NCI-H2196 (cell line): ENCODE data around the gene STK11IP.
"Not testable (repeated sequence)": the region's sequence is repeated elsewhere in the genome, so short reads cannot be mapped to it uniquely, and the experiment has no call there.

Experiments used
- DNase-seq: peaks from one replicate; lab custom pipeline; 2025; ENCODE audit not compliant: unreplicated experiment; lab: John Stamatoyannopoulos, UW

Gene STK11IP

DNA sequence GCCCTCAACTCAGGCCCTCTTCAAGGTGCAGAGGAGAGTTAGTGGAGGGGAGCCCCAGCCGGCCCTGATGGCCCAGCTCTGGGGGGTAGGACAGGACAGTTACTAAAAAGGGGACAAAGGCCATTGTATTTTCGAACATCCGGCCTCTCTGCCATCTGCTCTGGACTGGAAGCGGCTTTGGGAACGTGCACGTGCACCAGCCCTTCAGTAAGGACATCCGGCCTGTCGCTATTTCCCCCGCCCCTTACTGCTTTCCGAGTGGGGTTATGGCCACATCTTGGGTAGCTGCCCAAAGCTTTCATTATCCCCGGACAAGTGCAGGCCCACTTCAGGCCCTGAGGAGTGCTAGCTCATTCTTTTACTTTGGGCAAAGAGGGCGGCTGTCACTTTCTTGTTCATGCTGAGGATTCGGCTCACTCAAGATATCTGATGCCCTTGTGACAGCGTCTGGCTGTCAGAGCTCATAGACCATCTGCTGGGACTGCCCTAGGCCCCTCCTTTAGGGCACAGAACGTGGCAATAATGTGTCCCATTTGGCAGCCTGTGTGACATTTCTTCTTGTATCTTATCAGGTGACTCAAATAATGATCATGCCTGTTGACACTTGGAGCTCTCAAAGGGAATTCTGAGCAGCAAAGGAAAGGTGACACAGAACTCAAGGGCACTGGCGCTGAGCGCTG, 47.3 kb downstream of the STK11IP start:
- DNase-seq: no peak

DNA sequence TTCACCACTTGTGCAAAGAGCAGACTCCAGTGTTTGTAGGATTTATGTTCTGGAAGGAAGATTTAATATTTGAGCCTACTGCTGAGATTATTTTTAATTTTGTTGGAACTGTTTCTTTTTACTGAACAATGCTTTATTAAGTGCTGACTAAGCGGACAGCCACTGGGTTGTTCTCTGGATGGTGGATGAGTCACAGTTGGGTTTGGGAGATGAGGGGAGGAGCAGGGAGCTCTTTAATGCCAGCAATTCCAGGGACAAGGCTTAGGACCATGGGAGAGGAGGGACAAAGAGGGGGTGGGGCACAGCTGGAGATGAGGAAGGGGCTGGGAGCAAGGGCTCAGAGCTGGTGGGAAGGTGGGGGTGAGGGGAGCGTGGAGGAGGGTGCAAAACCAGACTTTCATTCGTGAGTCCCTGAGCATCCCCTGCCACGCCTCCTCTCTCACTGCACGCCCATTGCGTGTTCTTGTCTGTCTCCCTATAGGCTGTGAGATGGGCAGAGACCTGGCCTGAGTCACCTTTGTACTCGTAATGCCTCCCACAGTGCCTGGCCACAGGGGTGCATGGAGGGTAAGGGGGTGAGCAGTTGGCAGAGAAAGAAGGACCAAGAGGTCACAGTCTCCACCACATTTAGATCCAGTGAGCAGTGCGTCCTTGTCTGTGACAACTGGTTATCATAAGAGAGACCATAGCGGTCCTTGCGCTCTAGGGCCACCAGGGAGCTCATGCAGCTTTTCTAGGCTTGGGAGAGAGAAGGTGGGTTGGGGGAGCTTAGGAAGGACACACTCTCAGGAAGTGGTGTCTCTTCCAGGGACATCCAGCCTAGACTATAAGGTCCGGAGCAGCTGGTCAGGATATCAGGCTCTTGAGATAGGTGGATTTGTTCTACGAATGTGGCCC, 48.2 kb downstream of the STK11IP start:
- no peak for DNase-seq

DNA sequence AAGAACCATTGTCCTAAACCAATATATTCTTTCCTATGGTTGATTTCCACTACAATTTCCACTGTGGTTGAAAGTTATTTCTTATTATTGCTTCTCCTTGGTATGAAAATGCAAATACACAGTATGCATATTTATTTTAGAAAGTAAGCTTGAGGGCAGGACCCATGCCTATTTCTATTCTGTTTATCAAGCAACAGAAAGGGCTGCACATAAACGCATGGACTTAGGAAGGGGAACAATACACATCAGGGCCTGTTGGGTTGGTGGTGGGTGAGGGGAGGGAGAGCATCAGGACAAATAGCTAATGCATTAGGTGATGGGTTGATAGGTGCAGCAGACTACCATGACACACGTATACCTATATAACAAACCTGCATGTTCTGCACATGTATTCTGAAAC, 50.5 kb downstream of the STK11IP start:
- no peak for DNase-seq

DNA sequence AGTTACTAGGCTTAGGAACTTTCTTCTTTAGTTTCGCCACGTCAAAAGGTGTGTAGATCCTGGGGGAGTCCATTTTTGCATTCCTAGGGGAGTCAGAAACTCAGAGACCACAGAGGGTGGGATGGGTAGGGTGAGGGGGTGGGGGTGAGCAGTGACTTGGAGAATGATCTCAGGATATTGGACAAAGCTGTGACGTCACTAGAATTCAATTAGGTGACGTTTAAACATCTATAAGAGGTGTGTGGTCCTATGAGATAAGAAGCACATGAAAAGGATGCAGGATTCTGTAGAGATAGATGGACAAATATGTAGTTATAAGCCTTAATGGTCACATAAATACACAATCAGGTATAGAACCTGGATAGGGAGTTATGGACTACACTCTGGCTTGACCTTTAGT, 51.3 kb downstream of the STK11IP start:
- DNase-seq: no peak

DNA sequence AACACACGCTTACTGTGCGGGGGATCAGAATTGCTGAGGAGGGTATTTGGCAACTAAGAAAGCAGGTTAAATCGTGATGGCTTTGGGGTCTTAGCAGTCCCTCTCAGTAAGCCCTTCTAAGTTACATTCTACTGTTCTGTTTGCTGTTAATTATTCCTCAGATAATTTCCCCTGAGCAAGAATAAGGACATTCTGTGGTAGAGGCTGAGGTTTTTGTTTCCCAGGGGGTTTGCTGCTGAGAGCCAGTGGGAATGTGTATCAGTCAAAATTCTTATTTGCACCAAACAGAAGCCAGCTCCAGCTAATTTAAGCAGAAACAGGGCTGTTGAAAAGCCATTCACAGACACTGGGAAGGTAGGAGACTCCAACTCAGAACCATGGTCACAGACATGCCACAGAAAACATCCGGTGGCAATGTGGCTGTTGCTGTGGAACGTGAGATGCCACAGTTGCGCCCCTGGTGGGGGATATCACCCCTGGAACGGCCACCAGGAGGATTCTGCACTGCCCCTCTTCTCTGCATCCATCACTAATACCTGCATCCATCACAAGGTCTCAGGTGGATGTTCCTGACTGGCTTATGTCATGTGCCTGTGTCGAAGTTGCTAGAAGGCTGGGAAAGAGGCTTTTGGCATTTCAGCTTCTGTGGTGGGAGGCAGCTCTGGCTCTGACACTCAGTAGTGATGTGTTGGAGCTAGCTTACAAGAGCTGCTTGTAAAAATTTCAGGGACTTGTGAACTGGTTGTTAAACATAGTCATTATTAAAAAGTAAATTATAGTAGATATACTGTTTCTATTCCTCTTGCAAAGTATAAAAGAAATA, 53.0 kb downstream of the STK11IP start:
- DNase-seq: no peak

DNA sequence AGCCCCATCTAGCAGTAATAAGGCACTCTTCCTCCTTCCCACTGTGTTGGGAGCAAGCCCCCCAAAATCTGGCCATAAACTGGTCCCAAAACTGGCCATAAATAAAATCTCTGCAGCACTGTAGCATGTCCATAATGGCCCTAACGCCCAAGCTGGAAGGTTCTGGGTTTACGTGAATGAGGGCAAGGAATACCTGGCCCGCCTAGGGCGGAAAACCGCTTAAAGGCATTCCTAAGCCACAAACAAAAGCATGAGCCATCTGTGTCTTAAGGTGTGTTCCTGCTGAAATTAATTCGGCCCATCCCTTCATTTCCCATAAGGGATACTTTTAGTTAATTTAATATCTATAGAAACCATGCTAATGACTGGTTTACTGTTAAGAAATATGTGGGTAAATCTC, 54.0 kb downstream of the STK11IP start:
- DNase-seq: not testable (repeated sequence)

DNA sequence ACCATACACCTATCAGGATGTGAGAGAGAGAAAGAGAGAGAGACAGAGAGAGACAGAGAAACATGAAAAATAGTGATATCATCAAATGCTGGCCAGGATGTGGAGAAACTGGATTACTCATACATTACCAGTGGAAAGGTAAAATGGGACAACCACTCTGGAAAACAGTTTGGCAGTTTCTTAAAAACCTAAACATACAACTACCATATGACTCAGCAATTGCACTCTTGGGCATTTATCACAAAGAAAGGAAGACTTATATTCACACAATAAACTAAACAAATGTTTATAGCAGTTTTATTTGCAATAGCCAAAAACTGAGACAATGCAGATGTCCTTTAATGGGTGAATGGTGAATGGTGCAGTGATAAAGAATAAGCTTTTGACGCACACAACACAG, 58.9 kb downstream of the STK11IP start:
- DNase-seq: no peak

DNA sequence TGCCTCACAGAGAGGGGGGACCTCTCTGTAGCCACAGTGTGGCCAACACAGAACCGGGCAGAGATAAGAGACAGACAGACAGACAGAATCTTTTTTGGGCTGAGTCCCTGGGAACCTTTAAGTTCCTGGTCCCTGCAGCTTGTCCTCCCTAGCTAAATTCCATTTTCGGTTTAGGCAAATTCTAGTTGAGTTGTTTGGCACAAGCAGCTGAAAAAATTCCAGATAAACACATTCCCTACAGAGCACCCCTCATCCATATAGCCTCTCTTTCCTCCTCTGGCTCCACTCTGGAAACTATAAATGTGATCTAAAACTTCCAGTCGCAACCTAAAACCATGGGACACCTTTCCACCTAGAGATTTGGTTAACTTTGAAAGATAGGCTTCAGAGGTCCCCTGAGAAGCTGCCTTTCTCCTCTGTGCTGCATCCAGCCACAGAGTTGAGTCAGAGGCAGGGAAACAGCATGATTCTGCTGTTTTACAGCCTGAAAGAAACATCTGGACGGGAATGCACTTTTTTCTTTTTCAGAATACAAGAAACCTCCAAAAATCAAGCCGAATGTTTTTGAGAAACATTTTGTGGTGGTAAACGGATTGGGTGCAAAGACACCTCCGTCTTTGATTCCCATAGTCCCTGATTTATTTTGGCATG, 60.7 kb downstream of the STK11IP start:
- DNase-seq: no peak

DNA sequence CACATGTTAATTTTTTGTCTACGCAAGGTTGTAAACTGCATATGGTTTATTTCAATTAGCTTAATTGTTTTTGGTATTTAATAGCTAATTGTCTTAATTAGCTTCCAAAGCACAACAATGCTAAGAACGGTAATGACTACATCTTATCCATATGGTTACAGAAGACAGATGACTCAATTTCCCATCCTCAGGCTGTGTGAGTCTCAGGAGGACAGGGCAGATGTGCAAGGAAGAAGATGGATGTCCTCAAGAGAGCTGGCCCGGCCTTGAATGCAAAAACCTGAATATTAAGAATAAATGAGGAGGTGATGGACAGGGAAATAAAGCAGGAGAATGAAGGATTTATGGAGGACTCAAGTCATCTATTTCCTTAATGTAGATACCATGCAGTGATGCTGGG, 61.2 kb downstream of the STK11IP start:
- no peak for DNase-seq

DNA sequence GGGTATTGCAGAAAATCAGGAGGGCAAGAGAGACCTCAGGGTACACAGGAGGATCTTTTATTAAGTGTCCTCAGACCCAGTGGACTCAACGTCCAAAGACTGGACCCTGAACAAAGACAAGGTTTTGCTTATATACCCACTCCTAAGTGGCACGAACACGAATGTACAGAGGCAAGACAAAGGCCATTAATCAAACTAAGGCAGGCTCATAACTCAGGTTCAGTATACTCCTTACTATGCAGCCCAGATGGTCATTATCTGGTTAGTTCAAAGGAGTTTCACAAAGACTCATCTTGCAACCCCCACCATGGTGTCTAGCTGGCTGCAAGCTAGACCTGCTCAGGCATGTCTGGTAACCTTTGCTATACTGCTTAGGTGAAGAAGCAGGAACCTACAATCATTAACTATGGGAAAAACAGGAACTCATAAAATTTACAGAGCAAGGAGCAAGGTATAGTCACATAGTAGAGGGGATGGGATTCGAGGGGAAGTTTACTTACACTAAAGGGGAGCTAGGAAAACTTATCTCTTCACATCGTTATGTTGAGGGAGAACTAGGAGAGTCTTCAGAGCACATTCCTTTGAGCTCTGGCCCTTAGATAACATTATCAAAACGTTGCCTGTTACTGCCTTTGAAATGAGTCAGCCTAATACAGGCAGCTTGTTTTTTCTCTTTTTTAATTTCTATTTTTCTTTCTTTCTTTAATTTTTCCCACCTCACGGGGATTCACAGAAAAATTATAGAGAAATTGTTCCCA, 63.7 kb downstream of the STK11IP start:
- DNase-seq: no peak

DNA sequence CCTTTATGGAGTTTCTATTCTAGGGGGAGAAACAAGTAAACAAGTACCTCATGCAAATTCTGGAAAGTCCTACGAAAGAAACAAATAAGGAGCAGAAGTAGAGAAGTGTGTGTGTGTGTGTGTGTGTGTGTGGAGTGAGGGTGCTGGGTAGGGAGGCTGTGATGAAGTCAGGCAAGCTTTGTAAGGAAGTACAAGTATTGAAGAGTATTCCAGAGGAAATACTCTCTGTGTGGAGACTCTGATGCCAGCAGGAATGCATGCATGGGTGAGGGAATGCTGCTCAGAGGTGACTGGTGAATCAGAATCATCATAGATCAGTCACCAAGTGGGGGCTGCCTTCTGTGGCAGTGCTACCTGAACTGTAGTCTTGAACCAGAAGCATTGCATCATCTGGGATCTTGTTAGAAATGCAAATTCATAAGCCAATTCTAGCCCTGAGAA, 64.3 kb downstream of the STK11IP start:
- DNase-seq: no peak

DNA sequence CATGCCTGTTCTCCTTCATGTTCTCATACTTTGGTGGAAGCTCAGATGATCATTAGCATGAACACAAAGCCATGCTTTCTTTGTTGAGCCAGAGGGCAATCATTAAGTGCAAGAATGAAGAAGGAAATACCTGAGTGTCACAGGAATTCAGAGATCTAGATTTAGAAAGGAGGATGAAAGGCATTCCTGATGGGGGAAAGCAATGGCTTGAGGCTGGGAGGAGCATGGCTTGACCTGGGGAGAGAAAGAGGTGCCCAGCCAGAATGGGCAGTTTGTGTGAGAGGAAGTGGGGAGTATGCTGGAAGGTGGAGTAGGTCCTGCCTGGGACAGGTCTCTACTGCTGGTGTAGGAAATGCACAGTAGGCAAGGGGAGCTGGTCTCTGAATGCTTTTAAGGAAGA, 64.9 kb downstream of the STK11IP start:
- DNase-seq: no peak

DNA sequence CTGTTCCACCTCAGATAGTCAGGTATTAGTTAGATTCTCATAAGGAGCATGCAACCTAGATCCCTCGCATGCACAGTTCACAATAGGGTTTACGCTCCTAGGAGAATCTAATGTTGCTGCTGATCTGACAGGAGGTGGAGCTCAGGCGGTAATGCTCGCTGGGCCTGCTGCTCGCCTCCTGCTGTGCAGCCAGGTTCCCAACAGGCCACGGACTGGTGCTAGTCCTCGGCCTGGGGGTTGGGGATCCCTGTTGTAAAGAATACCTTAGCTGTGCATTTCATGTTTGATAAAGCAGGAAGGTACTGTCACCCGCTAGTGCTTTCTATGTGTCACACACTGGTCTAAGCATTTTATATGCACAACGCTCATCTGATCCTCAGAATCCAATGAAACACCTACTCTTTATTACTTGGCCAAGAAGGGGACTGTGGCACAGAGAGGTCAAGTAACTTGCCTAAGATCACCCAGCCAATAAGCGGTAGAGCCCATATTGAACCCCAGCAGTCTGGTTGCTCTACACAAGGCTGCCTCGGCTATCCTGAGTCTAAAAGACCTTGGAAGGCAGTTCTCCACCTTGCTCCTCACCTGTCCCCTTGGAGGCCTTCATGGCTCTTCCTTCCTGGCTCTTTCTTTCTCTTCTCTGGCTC, 65.6 kb downstream of the STK11IP start:
- no peak for DNase-seq

DNA sequence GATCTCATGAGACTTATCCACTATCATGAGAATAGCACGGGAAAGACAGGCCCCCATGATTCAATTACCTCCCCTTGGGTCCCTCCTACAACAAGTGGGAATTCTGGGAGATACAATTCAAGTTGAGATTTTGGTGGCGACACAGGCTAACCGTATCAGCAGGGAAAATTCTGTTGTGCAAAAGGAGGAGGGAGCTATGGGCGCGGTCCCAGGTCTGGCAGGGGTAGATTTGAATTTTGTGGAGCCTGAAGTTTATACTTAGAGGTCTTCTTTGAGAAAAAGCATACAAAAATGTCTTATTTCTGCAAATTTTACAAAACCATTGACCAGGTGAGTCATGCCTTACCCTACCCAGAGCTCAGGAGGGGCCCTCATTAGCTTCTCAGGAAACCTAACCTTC, 66.4 kb downstream of the STK11IP start:
- no peak for DNase-seq

DNA sequence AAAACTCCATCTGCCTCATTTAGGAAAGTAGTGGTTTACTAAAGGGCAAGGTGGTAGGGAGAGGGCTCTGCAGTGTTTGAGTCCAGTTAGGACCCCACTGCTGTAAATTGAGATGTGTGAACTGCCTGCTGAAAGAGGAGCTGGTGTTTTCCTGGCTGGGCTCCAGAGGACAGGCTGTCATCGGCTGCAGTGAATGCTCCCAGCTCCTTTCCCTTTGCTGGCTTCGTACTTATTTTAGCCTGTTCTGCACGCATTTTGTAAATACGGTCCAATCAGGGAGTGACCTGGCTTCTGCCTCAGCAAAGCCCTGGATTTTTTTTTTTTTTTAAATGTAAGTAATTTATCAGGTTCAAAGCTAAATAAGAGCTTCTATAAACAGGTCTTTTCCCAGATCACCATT, 67.3 kb downstream of the STK11IP start:
- no peak for DNase-seq

DNA sequence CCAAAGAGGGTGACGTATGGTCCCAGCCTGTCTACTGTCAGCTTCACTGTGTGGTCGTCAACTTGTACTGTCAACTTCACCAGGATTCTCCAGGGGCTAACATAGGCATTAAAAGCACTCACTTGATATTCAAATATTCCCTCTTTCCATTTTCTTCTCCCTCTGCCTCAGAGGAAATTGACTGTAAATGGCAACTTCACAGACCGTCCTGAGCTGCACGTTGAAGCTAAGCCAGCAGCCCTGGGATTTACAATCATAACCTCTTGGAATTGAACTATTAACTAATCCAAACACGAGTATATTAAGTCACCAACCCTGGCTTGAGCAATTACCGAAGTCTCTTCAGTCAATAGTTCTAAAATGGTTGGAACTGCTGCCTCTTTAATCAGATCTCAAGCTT, 68.3 kb downstream of the STK11IP start:
- DNase-seq: no peak
